ENCODE measurements around the gene ALS2CL.

The ALS2CL gene

DNA sequence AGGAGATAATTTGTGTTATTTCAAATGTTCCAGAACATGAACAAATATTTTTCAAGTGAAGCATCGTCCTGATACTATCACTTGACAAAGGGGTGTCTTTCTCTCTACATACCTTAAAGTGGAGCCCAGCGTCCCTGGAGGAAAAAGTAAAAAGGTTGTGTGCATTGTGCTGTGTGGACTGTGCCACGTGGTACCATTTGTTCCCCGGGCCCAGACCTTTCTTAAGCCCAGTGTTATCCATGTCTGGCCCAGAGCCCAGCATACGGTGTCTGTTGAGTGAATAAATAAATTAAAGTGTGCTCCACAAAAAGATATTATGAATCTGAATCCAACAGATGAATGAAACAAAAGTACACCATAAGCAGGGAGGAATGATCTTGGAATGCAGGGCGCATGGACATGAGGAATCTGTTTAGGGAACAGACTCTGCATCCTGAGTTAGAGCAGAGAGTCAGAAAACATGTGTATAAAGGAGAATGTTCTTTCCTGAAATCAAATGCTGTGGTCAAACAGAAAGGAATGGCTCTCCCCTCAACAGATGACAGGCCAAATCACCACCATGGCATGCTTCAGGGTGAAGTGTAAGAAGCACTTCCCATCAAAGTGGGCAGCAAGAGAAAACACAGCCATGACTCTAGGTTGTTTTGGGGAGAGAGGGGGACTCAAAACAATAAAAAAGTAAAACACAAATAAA lies 32.3 kb upstream of the ALS2CL start:
- no peak overlapping the region for H3K27ac ChIP-seq (ENCODE audit: low read length)
- H3K4me1 ChIP-seq (ENCODE audit: control insufficient read depth, insufficient read depth, low read length): no peaks in the 10 kb centered on the region
- H3K27me3 ChIP-seq (ENCODE audit: control insufficient read depth in 1 of 2, insufficient read depth in 2 of 2, low read length in 2 of 2): peaks cover 0 to 2% of the 10 kb centered on the region in 2 donors
- H3K9ac ChIP-seq (ENCODE audit: low read length in 2 of 2): no peak overlapping the region
- H3K4me3 ChIP-seq (ENCODE audit: low read length in 2 of 2): no peak overlapping the region
- no peaks in the 10 kb centered on the region for H3K36me3 ChIP-seq (ENCODE audit: control insufficient read depth in 2 of 2, insufficient read depth in 2 of 2, low read length in 2 of 2)
- H3K9me3 ChIP-seq (ENCODE audit: control insufficient read depth in 2 of 2, low read length in 2 of 2): peaks cover 0 to 4% of the 10 kb centered on the region in 2 donors

DNA sequence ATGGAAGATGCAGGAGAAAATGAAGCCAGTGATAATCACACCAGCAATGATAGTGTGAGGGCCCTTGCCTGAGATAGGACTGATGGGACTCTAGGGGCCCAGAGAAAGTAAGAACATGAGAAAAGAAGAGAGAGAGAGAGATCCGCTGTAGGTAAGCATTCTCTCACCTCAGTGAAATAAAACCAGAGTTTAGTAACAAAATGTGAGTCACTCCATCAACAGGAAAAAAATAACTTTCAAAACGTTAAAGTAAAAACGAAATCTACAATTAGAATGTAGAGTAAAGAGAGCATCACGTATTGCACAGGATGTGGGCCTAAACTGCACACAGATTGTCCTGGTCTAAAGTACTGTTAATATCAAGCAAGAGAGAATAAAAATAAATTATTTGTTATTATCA lies 30.9 kb upstream of the ALS2CL start:
- no peak overlapping the region for H3K4me3 ChIP-seq (ENCODE audit: low read length in 2 of 2)
- no peak overlapping the region for H3K27ac ChIP-seq (ENCODE audit: low read length)
- no peaks in the 10 kb centered on the region for H3K36me3 ChIP-seq (ENCODE audit: control insufficient read depth in 2 of 2, insufficient read depth in 2 of 2, low read length in 2 of 2)
- H3K9me3 ChIP-seq (ENCODE audit: control insufficient read depth in 2 of 2, low read length in 2 of 2): peaks cover 0 to 5% of the 10 kb centered on the region in 2 donors
- H3K9ac ChIP-seq (ENCODE audit: low read length in 2 of 2): no peak overlapping the region
- H3K4me1 ChIP-seq (ENCODE audit: control insufficient read depth, insufficient read depth, low read length): no peaks in the 10 kb centered on the region
- peaks cover 2 to 3% of the 10 kb centered on the region in 2 donors for H3K27me3 ChIP-seq (ENCODE audit: control insufficient read depth in 1 of 2, insufficient read depth in 2 of 2, low read length in 2 of 2)

DNA sequence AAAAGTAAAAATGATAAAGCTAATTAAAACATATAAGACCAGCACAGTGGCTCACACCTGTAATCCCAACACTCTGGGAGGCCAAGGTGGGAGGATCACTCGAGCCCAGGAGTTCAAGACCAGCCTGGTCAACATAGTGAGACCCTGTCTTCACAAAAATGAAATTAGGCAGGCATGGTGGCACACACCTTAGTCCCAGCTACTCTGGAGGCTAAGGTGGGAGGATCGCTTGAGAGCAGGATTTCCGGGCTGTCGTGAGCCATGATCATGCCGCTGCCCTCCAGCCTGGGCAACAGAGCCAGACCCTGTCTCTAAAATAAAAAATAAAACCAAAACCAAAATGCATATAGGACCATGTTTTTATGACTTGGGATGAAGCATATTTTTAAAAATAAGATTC lies 29.0 kb upstream of the ALS2CL start:
- Histone ChIP-seq H3K9me3 (ENCODE audit: control insufficient read depth in 2 of 2, low read length in 2 of 2) (peaks cover 0 to 5% of the 10 kb centered on the region in 2 donors), H3K36me3 (ENCODE audit: control insufficient read depth in 2 of 2, insufficient read depth in 2 of 2, low read length in 2 of 2) (no peaks in the 10 kb centered on the region), H3K27me3 (ENCODE audit: control insufficient read depth in 1 of 2, insufficient read depth in 2 of 2, low read length in 2 of 2) (peaks cover 7 to 9% of the 10 kb centered on the region in 2 donors), H3K27ac (ENCODE audit: low read length) (no peak overlapping the region), H3K4me3 (ENCODE audit: low read length in 2 of 2) (no peak overlapping the region), H3K9ac (ENCODE audit: low read length in 2 of 2) (no peak overlapping the region), H3K4me1 (ENCODE audit: control insufficient read depth, insufficient read depth, low read length) (no peaks in the 10 kb centered on the region)

DNA sequence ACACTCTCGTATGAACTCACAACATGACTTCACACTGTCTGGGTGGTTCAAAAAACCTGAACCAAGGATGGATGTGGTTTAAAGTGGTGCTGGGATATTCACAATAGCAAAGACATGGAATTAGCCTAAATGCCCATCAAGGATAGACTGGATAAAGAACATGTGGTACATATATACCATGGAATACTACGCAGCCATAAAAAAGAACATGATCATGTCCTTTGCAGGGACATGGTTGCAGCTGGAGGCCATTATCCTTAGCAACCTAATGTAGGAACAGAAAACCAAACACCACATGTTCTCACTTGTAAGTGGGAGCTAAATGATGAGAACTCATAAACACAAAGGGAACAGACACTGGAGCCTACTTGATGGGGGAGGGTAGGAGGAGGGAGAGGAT lies 27.5 kb upstream of the ALS2CL start:
- Histone ChIP-seq H3K9ac (ENCODE audit: low read length in 2 of 2) (no peak overlapping the region), H3K36me3 (ENCODE audit: control insufficient read depth in 2 of 2, insufficient read depth in 2 of 2, low read length in 2 of 2) (no peaks in the 10 kb centered on the region), H3K9me3 (ENCODE audit: control insufficient read depth in 2 of 2, low read length in 2 of 2) (peaks cover 0 to 5% of the 10 kb centered on the region in 2 donors), H3K4me3 (ENCODE audit: low read length in 2 of 2) (no peak overlapping the region), H3K27me3 (ENCODE audit: control insufficient read depth in 1 of 2, insufficient read depth in 2 of 2, low read length in 2 of 2) (peaks cover 7 to 13% of the 10 kb centered on the region in 2 donors), H3K27ac (ENCODE audit: low read length) (no peak overlapping the region), H3K4me1 (ENCODE audit: control insufficient read depth, insufficient read depth, low read length) (no peaks in the 10 kb centered on the region)

DNA sequence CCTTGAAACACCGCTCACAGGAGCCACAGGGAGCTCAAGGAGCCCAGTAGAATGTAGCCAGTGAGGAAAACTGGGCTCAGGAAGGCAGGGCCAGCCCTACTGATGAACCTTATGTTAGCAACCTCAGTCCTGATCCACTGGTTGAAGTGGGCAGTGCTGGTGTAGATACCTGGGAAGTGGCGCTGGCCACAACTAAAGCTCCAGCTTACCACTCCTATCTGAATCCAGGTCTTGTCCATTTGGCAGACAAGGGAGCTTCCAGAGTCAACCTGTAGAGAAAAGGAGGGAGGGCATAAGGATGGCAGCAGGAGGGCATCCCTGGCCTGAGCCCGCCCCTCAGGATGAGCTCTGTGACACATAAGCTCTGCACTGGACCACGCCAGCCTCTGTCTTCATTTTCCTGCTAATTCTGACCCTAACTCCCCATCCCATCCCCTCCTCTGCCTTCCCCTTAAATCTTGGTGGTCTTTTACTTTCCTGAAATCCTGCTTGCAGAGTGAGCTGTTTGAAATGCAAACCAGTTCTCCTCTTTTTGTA lies 26.3 kb upstream of the ALS2CL start:
- Histone ChIP-seq H3K27me3 (ENCODE audit: control insufficient read depth in 1 of 2, insufficient read depth in 2 of 2, low read length in 2 of 2) (peaks cover 7 to 13% of the 10 kb centered on the region in 2 donors), H3K4me3 (ENCODE audit: low read length in 2 of 2) (no peak overlapping the region), H3K36me3 (ENCODE audit: control insufficient read depth in 2 of 2, insufficient read depth in 2 of 2, low read length in 2 of 2) (no peaks in the 10 kb centered on the region), H3K4me1 (ENCODE audit: control insufficient read depth, insufficient read depth, low read length) (no peaks in the 10 kb centered on the region), H3K9ac (ENCODE audit: low read length in 2 of 2) (no peak overlapping the region), H3K9me3 (ENCODE audit: control insufficient read depth in 2 of 2, low read length in 2 of 2) (peaks cover 0 to 5% of the 10 kb centered on the region in 2 donors), H3K27ac (ENCODE audit: low read length) (no peak overlapping the region)

DNA sequence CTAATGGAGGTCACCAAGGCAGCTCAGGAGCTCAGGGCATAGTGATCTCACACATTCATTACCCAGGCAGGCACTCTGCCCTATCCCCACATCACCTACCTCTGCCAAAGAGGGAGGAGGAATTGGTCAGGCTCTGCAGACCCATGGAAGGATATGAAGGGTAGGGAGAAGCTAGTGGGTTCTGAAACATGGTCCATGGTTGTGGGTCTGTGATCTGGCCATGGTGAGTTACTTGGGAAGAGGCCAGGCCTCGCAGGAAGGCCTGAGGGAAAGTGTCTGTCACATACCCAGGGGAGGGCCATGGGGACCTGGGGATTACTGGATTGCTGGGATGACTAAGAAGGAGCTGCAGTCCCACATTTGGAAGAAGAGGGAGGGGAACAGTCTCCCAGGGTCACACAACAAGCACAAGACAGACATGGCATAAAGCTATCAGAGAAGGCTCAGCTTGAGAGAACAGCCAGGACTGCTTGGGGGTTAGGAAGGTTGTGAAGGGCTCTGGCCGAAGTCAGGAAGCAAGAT lies 25.6 kb upstream of the ALS2CL start:
- Histone ChIP-seq H3K4me1 (ENCODE audit: control insufficient read depth, insufficient read depth, low read length) (no peaks in the 10 kb centered on the region), H3K4me3 (ENCODE audit: low read length in 2 of 2) (no peak overlapping the region), H3K9me3 (ENCODE audit: control insufficient read depth in 2 of 2, low read length in 2 of 2) (peaks cover 0 to 5% of the 10 kb centered on the region in 2 donors), H3K9ac (ENCODE audit: low read length in 2 of 2) (no peak overlapping the region), H3K27ac (ENCODE audit: low read length) (no peak overlapping the region), H3K27me3 (ENCODE audit: control insufficient read depth in 1 of 2, insufficient read depth in 2 of 2, low read length in 2 of 2) (peaks cover 7 to 13% of the 10 kb centered on the region in 2 donors), H3K36me3 (ENCODE audit: control insufficient read depth in 2 of 2, insufficient read depth in 2 of 2, low read length in 2 of 2) (no peaks in the 10 kb centered on the region)

DNA sequence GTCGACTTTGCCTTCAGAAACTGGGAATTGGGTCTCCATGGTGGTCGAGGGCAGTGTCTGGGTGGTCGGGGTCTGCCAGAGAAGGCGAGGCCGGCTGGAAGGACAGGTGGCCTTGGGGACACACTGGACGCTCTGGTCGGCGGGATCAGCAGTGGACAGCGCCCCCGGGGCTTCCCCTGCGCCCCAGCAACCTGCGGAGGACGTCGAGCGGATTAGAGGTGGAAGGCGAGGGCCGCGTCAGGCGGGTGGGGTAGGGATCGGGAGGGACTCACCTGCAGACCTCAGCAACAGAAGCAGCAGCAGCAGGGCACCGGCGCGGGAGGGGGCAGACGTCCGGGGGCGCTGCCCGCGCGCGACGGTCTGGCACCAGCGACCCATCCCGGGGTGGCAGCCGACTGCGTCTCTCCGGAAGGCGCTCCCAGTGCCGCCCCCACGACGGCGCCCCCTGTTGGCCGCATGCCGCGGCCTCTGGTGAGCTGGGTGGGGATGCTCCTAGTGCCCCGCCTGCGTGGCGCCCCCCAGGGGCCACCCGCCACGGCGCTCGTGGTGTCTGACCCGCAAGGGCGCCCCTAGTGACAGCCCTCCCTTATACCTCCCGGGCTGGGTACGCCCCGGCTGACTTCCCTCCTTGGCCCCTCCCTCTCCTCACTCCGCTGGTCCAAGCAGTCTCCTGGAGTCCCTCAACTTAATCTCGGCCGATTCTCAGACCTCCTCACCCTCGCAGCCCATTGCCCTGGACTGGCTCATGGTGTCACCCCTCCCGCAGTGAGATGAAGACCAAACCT lies 24.2 kb upstream of the ALS2CL start, which contains the start of gene PRSS50:
Gene PRSS50 (minus strand): TSS at position 423 of the 785 bp plus-strand sequence. CDS start 45 bp downstream, at position 378.
- Histone ChIP-seq H3K9me3 (ENCODE audit: control insufficient read depth in 2 of 2, low read length in 2 of 2) (peaks cover 0 to 5% of the 10 kb centered on the region in 2 donors), H3K4me1 (ENCODE audit: control insufficient read depth, insufficient read depth, low read length) (no peaks in the 10 kb centered on the region), H3K4me3 (ENCODE audit: low read length in 2 of 2) (no peak within 1 kb of the TSS), H3K27me3 (ENCODE audit: control insufficient read depth in 1 of 2, insufficient read depth in 2 of 2, low read length in 2 of 2) (peaks cover 7 to 13% of the 10 kb centered on the region in 2 donors), H3K9ac (ENCODE audit: low read length in 2 of 2) (no peak within 1 kb of the TSS), H3K27ac (ENCODE audit: low read length) (no peak within 1 kb of the TSS), H3K36me3 (ENCODE audit: control insufficient read depth in 2 of 2, insufficient read depth in 2 of 2, low read length in 2 of 2) (no peaks in the 10 kb centered on the region)

DNA sequence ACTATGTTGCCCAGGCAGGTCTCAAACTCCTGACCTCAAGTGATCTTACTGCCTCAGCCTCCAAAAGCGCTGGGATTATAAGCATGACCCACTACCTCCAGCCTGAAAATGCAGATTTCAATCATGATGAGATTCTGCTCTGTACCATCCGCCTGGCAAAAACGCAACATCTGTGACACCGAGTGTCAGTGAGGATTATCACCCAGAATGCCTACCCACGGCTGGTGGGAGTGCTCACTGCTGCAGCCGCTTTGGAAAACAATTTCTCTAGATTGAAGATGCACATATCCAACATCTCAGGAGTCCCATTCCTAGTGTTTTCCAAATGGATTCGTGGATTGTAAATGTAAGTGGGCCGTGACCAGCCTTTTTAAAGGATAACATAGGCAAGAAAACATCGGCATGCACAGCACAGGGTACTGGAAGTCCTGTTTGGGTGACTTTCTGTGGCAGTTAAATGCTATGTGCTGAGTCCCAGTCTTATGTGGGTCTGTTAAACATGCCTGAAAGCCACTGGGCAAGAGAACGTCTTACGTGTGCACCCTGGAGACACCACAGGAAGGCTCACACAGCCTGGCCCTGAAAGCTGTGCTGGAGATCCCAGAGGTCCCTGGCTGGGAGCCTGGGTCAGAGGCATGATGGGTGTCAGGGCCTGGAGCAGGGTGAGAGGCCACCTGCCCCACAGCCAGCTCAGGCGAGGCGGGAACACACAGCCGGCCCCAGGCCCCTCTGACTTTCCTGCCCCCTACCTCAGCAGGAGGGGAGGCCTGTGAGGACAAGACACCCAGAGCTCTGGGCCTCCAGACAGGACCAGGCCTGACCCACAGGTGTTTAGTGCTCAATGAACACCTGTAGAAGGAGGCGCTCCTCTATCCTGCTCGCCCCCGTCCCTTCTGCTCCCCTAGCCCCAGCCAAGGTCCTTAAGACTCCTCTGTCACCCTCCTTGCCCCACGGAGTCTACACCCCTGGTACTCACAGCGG lies 23.3 kb upstream of the ALS2CL start:
- Histone ChIP-seq H3K27ac (ENCODE audit: low read length) (no peak overlapping the region), H3K9me3 (ENCODE audit: control insufficient read depth in 2 of 2, low read length in 2 of 2) (peaks cover 0 to 5% of the 10 kb centered on the region in 2 donors), H3K4me1 (ENCODE audit: control insufficient read depth, insufficient read depth, low read length) (no peaks in the 10 kb centered on the region), H3K27me3 (ENCODE audit: control insufficient read depth in 1 of 2, insufficient read depth in 2 of 2, low read length in 2 of 2) (peaks cover 7 to 13% of the 10 kb centered on the region in 2 donors), H3K4me3 (ENCODE audit: low read length in 2 of 2) (no peak overlapping the region), H3K36me3 (ENCODE audit: control insufficient read depth in 2 of 2, insufficient read depth in 2 of 2, low read length in 2 of 2) (no peaks in the 10 kb centered on the region), H3K9ac (ENCODE audit: low read length in 2 of 2) (no peak overlapping the region)

DNA sequence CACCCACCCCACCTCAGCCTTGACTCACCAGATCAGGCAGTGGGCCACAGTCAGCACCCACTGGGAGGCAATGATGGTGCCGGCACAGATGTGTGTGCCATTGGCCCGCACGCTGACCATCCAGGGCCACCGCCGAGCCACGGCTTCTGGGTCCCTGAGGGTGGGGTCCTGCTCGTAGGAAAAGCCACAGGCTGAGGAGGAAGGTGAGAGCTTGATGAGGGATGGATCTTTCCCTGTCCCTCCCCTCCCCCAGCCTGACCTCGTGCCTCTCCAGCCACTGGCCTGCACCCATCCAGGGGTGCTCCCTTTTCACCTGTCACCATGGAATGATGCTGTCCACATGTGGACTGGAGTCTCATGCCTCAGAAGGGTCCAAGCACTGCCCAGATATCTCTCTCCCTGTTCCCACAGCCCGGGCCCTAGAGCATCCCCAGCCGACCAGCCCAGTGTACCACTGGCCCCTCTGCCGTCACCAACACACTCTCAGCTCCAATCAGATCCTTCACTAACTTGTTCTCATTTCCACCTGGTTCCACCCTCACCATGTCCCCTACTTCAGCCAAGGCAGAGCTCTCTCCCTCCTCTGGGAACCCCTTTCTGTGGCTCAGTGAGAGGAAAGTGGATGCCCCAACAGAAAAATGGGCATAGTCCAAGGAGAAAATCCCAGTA lies 22.2 kb upstream of the ALS2CL start:
- Histone ChIP-seq H3K36me3 (ENCODE audit: control insufficient read depth in 2 of 2, insufficient read depth in 2 of 2, low read length in 2 of 2) (no peaks in the 10 kb centered on the region), H3K27ac (ENCODE audit: low read length) (no peak overlapping the region), H3K4me3 (ENCODE audit: low read length in 2 of 2) (no peak overlapping the region), H3K9me3 (ENCODE audit: control insufficient read depth in 2 of 2, low read length in 2 of 2) (no peaks in the 10 kb centered on the region), H3K27me3 (ENCODE audit: control insufficient read depth in 1 of 2, insufficient read depth in 2 of 2, low read length in 2 of 2) (peaks cover 7 to 11% of the 10 kb centered on the region in 2 donors), H3K9ac (ENCODE audit: low read length in 2 of 2) (no peak overlapping the region), H3K4me1 (ENCODE audit: control insufficient read depth, insufficient read depth, low read length) (no peaks in the 10 kb centered on the region)

Data from stomach smooth muscle (tissue), 2 donors.